Heart left ventricle (tissue), 13 donors: ENCODE results near the gene PCBP1.

Experiments used
- CTCF ChIP-seq, 12 donors: fragments of 200-600 bp; sonication (generic) in 4 of 12; IDR thresholded peaks; one replicate each; pipeline versions ENCODE4 v1.5.0 to v1.8.0; 2018 to 2022; ENCODE audit warnings: antibody characterized with exemption in 12 of 12, mild to moderate bottlenecking in 5 of 12
- POLR2A ChIP-seq, 2 donors: fragments of 450-650 bp; IDR thresholded peaks; one replicate each; pipeline ENCODE4 v1.6.1; 2017; ENCODE audit warnings: antibody characterized with exemption in 2 of 2, mild to moderate bottlenecking in 2 of 2, moderate library complexity in 2 of 2
- donor health status: ischemic (EF 13 %, LVEDD 7.1; RV severe dilation, severe dysfunction).
- donor health status: DM: no; HTN: yes; CAD: no.
- donor health status: DM: no; HTN: no; CAD: no.
- donor health status: ischemic (EF 25% LVEDD 6.9; RV normal size, moderate dysfunction).
- donor health status: ischemic (EF 25% LVEDD 5.7; RV mildly dilated, moderate dysfunction).
- donor health status: ischemic (EF 35%, LVEDD 5.7; RV mildly dilated, moderate dysfunction).
- donor health status: nonischemic (EF 11% LVEDD 7.7; RV severe dilation, severe dysfunction).
- donor health status: DM: yes; HTN: yes; CAD: no.
- donor health status: PGD.
- donor health status: ischemic (EF 29% LVEDD 5.4; RV normal size, mild dysfunction).
- donor health status: nonischemic (EF 23%, LVEDD 6.1; RV moderate dilation, normal function).

GRCh38 chr2:70043252-70043875, 43.9 kb upstream of the PCBP1 start:
- TF ChIP-seq CTCF (IDR thresholded peaks at IDR 0.05) (no peak), POLR2A (IDR thresholded peaks at IDR 0.05) (no peak)
